ENCODE measurements around the gene SCAF1.
"Not testable (repeated sequence)": the region's sequence is repeated elsewhere in the genome, so short reads cannot be mapped to it uniquely, and the experiment has no call there.

The SCAF1 gene

GRCh38 chr19:49614096-49614833 lies 27.7 kb upstream of the SCAF1 start:
- DNase-seq (ENCODE audit: low read depth in 2 of 2), result no peak

GRCh38 chr19:49615861-49616260 lies 26.1 kb upstream of the SCAF1 start:
- DNase-seq (ENCODE audit: low read depth in 2 of 2), result no peak

GRCh38 chr19:49616532-49616931 lies 25.5 kb upstream of the SCAF1 start:
- no peak for DNase-seq (ENCODE audit: low read depth in 2 of 2)

- no peak for DNase-seq (ENCODE audit: low read depth in 2 of 2)
Observed at GRCh38 chr19:49616945-49617344, 25.1 kb upstream of the SCAF1 start.

- DNase-seq (ENCODE audit: low read depth in 2 of 2), result not testable (repeated sequence)
Observed at GRCh38 chr19:49617860-49618259, 24.1 kb upstream of the SCAF1 start.

- no peak for DNase-seq (ENCODE audit: low read depth in 2 of 2)
Observed at GRCh38 chr19:49624967-49625910, 16.8 kb upstream of the SCAF1 start.

- no peak for DNase-seq (ENCODE audit: low read depth in 2 of 2)
Observed at GRCh38 chr19:49626226-49626625, 15.8 kb upstream of the SCAF1 start.

- no peak for DNase-seq (ENCODE audit: low read depth in 2 of 2)
Observed at GRCh38 chr19:49629659-49630058, 12.3 kb upstream of the SCAF1 start.

GRCh38 chr19:49631014-49631588 lies 10.9 kb upstream of the SCAF1 start:
- no peak for DNase-seq (ENCODE audit: low read depth in 2 of 2)

- DNase-seq (ENCODE audit: low read depth in 2 of 2), result no peak
Observed at GRCh38 chr19:49631610-49632192, 10.3 kb upstream of the SCAF1 start.

GRCh38 chr19:49632576-49632975 lies 9.4 kb upstream of the SCAF1 start:
- no peak for DNase-seq (ENCODE audit: low read depth in 2 of 2)

GRCh38 chr19:49633273-49633672 lies 8.7 kb upstream of the SCAF1 start:
- not testable (repeated sequence) for DNase-seq (ENCODE audit: low read depth in 2 of 2)

- DNase-seq (ENCODE audit: low read depth in 2 of 2), result no peak
Observed at GRCh38 chr19:49635530-49636232, 6.3 kb upstream of the SCAF1 start.

- DNase-seq (ENCODE audit: low read depth in 2 of 2), result no peak
Observed at GRCh38 chr19:49636233-49636932, 5.6 kb upstream of the SCAF1 start.

- DNase-seq (ENCODE audit: low read depth in 2 of 2), result no peak
Observed at GRCh38 chr19:49637821-49638738, 3.9 kb upstream of the SCAF1 start.

- no peak for DNase-seq (ENCODE audit: low read depth in 2 of 2)
Observed at GRCh38 chr19:49639401-49640112, 2.5 kb upstream of the SCAF1 start.

GRCh38 chr19:49640113-49640898 lies 1.7 kb upstream of the SCAF1 start, which contains the start of gene RRAS:
RRAS (minus strand) TSS chr19:49640143; CDS start chr19:49640098, 45 bp downstream.
- peak; percentile 100 for DNase-seq (ENCODE audit: low read depth in 2 of 2)

GRCh38 chr19:49642492-49643035 lies 555 bp downstream of the SCAF1 start:
- DNase-seq (ENCODE audit: low read depth in 2 of 2), result no peak

Measured in stimulated activated CD4-positive, alpha-beta T cell treated with anti-CD3 and anti-CD28 coated beads, Interleukin-15, amount 100 ng/mL, for 48 hours (primary cell).